GM23338 (cell line): ENCODE measurements around the gene JAZF1. TPM values are rescaled to one million over a fixed set of nuclear protein-coding genes. Genes with fewer than 3 reads are reported as not detected.

Experiments
- ATAC-seq: fragments of 200-7000 bp; cut with Tn5 transposase; 3 replicates; pipeline ENCODE4 v1.9.1; 2020
- DNase-seq: peaks from one replicate; pipeline ENCODE4 v3.0.0-alpha.2; 2015; ENCODE audit warnings: low spot score
- H2AFZ ChIP-seq: fragments of 200-600 bp; sonication (generic); 2 replicates; pipeline ENCODE4 v1.8.0; 2016; ENCODE audit warnings: antibody characterized with exemption, mild to moderate bottlenecking, moderate library complexity
- H3F3A ChIP-seq: fragments of 200-600 bp; sonication (generic); replicated peaks from 2 replicates; pipeline ENCODE4 v1.8.0; 2017; ENCODE audit warnings: antibody characterized with exemption, mixed run types, low read depth
- H3K27ac ChIP-seq: fragments of 200-600 bp; sonication (generic); 2 replicates; pipeline ENCODE4 v1.6.1; 2016; ENCODE audit warnings: low read depth
- H3K27me3 ChIP-seq: fragments of 200-600 bp; sonication (generic); 2 replicates; pipeline ENCODE4 v1.8.0; 2016; ENCODE audit warnings: mild to moderate bottlenecking, mixed run types, moderate library complexity; ENCODE audit not compliant: insufficient read depth
- H3K36me3 ChIP-seq: fragments of 200-600 bp; sonication (generic); 2 replicates; pipeline ENCODE4 v1.8.0; 2016; ENCODE audit warnings: mild to moderate bottlenecking; ENCODE audit not compliant: insufficient read depth
- H3K4me1 ChIP-seq: fragments of 200-600 bp; sonication (generic); 2 replicates; pipeline ENCODE4 v1.8.0; 2016; ENCODE audit warnings: mild to moderate bottlenecking, moderate library complexity; ENCODE audit not compliant: insufficient read depth
- H3K4me2 ChIP-seq: fragments of 200-600 bp; sonication (generic); 2 replicates; pipeline ENCODE4 v1.7.1; 2017; ENCODE audit warnings: mixed run types
- H3K4me3 ChIP-seq: fragments of 200-600 bp; sonication (generic); 2 replicates; pipeline ENCODE4 v1.6.1; 2016; ENCODE audit warnings: mixed run types
- H3K79me2 ChIP-seq: fragments of 200-600 bp; sonication (generic); replicated peaks from 2 replicates; pipeline ENCODE4 v1.8.0; 2017; ENCODE audit warnings: mild to moderate bottlenecking; ENCODE audit not compliant: insufficient read depth
- H3K9me2 ChIP-seq: fragments of 200-600 bp; sonication (generic); 2 replicates; pipeline ENCODE4 v1.8.0; 2017; ENCODE audit not compliant: insufficient read depth
- H4K20me1 ChIP-seq: fragments of 200-600 bp; sonication (generic); replicated peaks from 2 replicates; pipeline ENCODE4 v1.8.0; 2017; ENCODE audit warnings: mild to moderate bottlenecking; ENCODE audit not compliant: insufficient read depth
- H3K27ac Mint-ChIP-seq: 2 replicates; pipeline ENCODE4 v1.8.0; 2020; ENCODE audit warnings: inconsistent platforms, mild to moderate bottlenecking, moderate library complexity, mixed read lengths
- H3K27me3 Mint-ChIP-seq: 3 replicates; pipeline ENCODE4 v1.8.0; 2022; ENCODE audit warnings: low read depth, mild to moderate bottlenecking, moderate library complexity, mixed read lengths, inconsistent platforms; ENCODE audit not compliant: insufficient read depth, poor library complexity
- H3K36me3 Mint-ChIP-seq: 3 replicates; pipeline ENCODE4 v1.8.0; 2021; ENCODE audit warnings: low read depth, mild to moderate bottlenecking, inconsistent platforms, moderate library complexity, mixed read lengths
- H3K4me1 Mint-ChIP-seq: 3 replicates; pipeline ENCODE4 v1.8.0; 2020; ENCODE audit warnings: mild to moderate bottlenecking, inconsistent platforms, mixed read lengths
- H3K4me3 Mint-ChIP-seq: 3 replicates; pipeline ENCODE4 v1.8.0; 2021; ENCODE audit warnings: moderate library complexity, mild to moderate bottlenecking, inconsistent platforms, mixed read lengths
- H3K9me3 Mint-ChIP-seq: 3 replicates; pipeline ENCODE4 v1.8.0; 2020; ENCODE audit warnings: moderate library complexity, mild to moderate bottlenecking, inconsistent platforms, mixed read lengths
- CREB1 ChIP-seq: fragments of 250-450 bp; sonication (Bioruptor Pico); IDR thresholded peaks from 2 replicates; pipeline ENCODE4 v1.5.0; 2020; ENCODE audit warnings: low read depth, mild to moderate bottlenecking, moderate library complexity
- EZH2 ChIP-seq: fragments of 200-600 bp; sonication (generic); IDR thresholded peaks from one replicate; pipeline ENCODE4 v1.8.0; 2017; ENCODE audit warnings: antibody characterized with exemption, mild to moderate bottlenecking, low read depth; ENCODE audit not compliant: unreplicated experiment
- EZH2phosphoT487 ChIP-seq: fragments of 200-600 bp; sonication (generic); IDR thresholded peaks from one replicate; pipeline ENCODE4 v1.8.1; 2018; ENCODE audit warnings: antibody characterized with exemption; ENCODE audit not compliant: unreplicated experiment
- NANOG ChIP-seq: IDR thresholded peaks from 2 replicates; pipeline ENCODE4 v1.6.1; 2016; ENCODE audit warnings: antibody characterized with exemption, borderline replicate concordance
- POLR2AphosphoS5 ChIP-seq: IDR thresholded peaks from 2 replicates; pipeline ENCODE4 v1.6.1; 2016; ENCODE audit warnings: antibody characterized with exemption, low read depth
- STAT1 ChIP-seq: IDR thresholded peaks from one replicate; pipeline ENCODE4 v1.6.1; 2016; ENCODE audit warnings: antibody characterized with exemption; ENCODE audit not compliant: unreplicated experiment
- ZNF114 ChIP-seq: fragments of 250-450 bp; sonication (Bioruptor Pico); IDR thresholded peaks from 2 replicates; pipeline ENCODE4 v1.5.0; 2020; ENCODE audit warnings: mild to moderate bottlenecking, moderate library complexity
- ZNF462 ChIP-seq: fragments of 250-450 bp; sonication (Bioruptor Pico); IDR thresholded peaks from 2 replicates; pipeline ENCODE4 v1.5.0; 2020; ENCODE audit warnings: mild to moderate bottlenecking, moderate library complexity
- polyA plus RNA-seq: library from polyadenylated mRNA; unstranded; fragments of >200 nt; fragmentation: Nextera tagmentation; extraction: Ambion mirVana; gene quantifications from 2 replicates; pipeline ENCODE4 v1.2.1, GENCODE V29; 2016
- total RNA-seq: library from RNA; depleted of rRNA; stranded (reverse); fragments of >200 nt; shearing (Covaris generic); gene quantifications from 2 replicates; pipeline ENCODE4 v1.2.3, GENCODE V29; 2014
- TF ChIP-seq, protein P1 (sequence below): IDR thresholded peaks from 2 replicates; pipeline ENCODE4 v1.6.1; 2016; ENCODE audit warnings: antibody characterized with exemption
- TF ChIP-seq, protein P2 (sequence below): IDR thresholded peaks from one replicate; pipeline ENCODE4 v1.6.1; 2018; ENCODE audit warnings: antibody characterized with exemption; ENCODE audit not compliant: unreplicated experiment

Gene JAZF1
- total and polyA plus RNA-seq, 2 experiments from 2014 or later = 12.2 to 22.2 TPM

GRCh38 chr7:28061824-28062196 lies 118.8 kb downstream of the JAZF1 start (continued):
- TF ChIP-seq ZNF462 = no peak
- TF ChIP-seq, protein P1, sequence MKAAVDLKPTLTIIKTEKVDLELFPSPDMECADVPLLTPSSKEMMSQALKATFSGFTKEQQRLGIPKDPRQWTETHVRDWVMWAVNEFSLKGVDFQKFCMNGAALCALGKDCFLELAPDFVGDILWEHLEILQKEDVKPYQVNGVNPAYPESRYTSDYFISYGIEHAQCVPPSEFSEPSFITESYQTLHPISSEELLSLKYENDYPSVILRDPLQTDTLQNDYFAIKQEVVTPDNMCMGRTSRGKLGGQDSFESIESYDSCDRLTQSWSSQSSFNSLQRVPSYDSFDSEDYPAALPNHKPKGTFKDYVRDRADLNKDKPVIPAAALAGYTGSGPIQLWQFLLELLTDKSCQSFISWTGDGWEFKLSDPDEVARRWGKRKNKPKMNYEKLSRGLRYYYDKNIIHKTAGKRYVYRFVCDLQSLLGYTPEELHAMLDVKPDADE = no peak
- no peak for TF ChIP-seq POLR2AphosphoS5
- no peak for TF ChIP-seq NANOG
- no peak for TF ChIP-seq EZH2phosphoT487

DNA sequence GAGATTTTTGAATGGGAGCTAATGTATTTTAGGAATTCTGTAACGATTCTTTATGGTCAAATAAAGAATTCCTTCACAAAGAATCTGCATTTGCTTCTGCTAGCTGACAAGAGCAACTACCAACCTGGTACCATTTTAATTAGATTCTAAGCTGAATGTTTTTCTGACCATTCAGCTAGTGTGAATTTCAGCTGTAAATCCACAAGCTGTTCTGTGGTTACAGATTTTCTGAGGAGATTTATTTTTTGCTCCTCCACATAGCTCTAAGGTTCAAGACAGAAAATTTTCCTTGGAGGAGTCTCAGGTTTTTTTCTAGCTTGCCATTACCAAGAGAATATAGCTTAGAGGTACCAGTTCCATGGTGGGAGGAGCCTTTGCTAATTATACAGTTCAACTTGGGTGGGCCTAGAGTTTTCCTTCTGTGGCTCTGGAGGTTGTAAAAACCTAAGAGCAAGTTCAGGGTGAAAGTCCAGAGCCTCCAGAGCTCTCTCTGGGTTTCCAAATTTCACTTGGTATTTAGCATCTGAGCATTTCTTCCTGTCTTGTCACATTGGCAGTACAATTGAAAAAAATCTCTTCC lies 120.1 kb downstream of the JAZF1 start:
- Histone ChIP-seq H3K79me2 (peaks cover 13% of the 10 kb centered on the region; the same call in 1 of the 2 replicates), H3K4me2 (peak overlapping the region; percentile 54), H3K4me1 (peaks cover 51% of the 10 kb centered on the region), H2AFZ (no peak overlapping the region), H3F3A (no peaks in the 10 kb centered on the region), H3K9me2 (no peaks in the 10 kb centered on the region), H3K27me3 (no peaks in the 10 kb centered on the region), H3K4me3 (0 out of 2 replicates have a peak overlapping the region, but pooled peaks have one; percentile 3), H3K36me3 (no peaks in the 10 kb centered on the region), H3K27ac (no peak overlapping the region), H4K20me1 (no peaks in the 10 kb centered on the region)
- Mint-ChIP-seq H3K4me1 (peaks cover 36% of the 10 kb centered on the region), H3K9me3 (no peaks in the 10 kb centered on the region), H3K27me3 (no peaks in the 10 kb centered on the region), H3K36me3 (no peaks in the 10 kb centered on the region), H3K27ac (no peak overlapping the region), H3K4me3 (no peak overlapping the region)
- ATAC-seq = peak; percentile 15; the same call in 2 of the 3 replicates
- peak; percentile 68 for DNase-seq
- TF ChIP-seq, protein P2, sequence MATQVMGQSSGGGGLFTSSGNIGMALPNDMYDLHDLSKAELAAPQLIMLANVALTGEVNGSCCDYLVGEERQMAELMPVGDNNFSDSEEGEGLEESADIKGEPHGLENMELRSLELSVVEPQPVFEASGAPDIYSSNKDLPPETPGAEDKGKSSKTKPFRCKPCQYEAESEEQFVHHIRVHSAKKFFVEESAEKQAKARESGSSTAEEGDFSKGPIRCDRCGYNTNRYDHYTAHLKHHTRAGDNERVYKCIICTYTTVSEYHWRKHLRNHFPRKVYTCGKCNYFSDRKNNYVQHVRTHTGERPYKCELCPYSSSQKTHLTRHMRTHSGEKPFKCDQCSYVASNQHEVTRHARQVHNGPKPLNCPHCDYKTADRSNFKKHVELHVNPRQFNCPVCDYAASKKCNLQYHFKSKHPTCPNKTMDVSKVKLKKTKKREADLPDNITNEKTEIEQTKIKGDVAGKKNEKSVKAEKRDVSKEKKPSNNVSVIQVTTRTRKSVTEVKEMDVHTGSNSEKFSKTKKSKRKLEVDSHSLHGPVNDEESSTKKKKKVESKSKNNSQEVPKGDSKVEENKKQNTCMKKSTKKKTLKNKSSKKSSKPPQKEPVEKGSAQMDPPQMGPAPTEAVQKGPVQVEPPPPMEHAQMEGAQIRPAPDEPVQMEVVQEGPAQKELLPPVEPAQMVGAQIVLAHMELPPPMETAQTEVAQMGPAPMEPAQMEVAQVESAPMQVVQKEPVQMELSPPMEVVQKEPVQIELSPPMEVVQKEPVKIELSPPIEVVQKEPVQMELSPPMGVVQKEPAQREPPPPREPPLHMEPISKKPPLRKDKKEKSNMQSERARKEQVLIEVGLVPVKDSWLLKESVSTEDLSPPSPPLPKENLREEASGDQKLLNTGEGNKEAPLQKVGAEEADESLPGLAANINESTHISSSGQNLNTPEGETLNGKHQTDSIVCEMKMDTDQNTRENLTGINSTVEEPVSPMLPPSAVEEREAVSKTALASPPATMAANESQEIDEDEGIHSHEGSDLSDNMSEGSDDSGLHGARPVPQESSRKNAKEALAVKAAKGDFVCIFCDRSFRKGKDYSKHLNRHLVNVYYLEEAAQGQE = no peak
- TF ChIP-seq ZNF114 (CRISPR knock-in tag) (no peak), CREB1 (CRISPR knock-in tag) (no peak), STAT1 (no peak), NANOG (no peak), EZH2 (no peak)
- TF ChIP-seq, protein P1 = no peak
